HG03439 (cell line): Measurements from ENCODE around the gene TBL3.
A peak's percentile ranks its signal among the peaks of the same experiment; 100 is the strongest.
"Not testable (repeated sequence)": the region's sequence is repeated elsewhere in the genome, so short reads cannot be mapped to it uniquely, and the experiment has no call there.

Experiments used
- ATAC-seq: cut with Tn5 transposase; IDR thresholded peaks from one replicate; pipeline ENCODE4 v1.9.1; 2021; ENCODE audit warnings: mild to moderate bottlenecking, moderate library complexity; ENCODE audit not compliant: unreplicated experiment

Gene TBL3

GRCh38 chr16:1998852-1999801 lies 27.3 kb downstream of the TBL3 start:
- no peak for ATAC-seq

- no peak for ATAC-seq
These were observed 28.1 kb downstream of the TBL3 start for GRCh38 chr16:1999866-2000514.

DNA sequence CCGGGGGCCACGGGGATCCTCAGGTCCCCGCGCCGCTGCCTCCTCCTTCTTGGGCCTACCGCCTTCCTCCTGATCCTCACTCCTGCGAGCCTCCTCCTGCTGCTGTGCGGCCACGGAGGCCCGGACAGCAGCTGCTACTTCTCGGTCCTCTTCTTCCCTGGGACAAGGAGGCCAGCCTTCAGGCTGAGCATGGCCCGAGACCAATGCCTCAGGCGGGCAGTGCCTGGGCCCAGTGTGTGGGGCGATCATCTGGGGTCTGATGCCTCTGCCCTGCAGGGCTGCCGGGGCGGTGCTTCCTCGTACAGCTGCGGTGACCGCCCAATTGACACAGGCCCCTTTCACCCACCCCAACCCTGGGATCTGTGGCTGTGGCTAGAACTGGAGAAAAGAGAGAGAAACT lies 29.2 kb downstream of the TBL3 start:
- ATAC-seq, result no peak

DNA sequence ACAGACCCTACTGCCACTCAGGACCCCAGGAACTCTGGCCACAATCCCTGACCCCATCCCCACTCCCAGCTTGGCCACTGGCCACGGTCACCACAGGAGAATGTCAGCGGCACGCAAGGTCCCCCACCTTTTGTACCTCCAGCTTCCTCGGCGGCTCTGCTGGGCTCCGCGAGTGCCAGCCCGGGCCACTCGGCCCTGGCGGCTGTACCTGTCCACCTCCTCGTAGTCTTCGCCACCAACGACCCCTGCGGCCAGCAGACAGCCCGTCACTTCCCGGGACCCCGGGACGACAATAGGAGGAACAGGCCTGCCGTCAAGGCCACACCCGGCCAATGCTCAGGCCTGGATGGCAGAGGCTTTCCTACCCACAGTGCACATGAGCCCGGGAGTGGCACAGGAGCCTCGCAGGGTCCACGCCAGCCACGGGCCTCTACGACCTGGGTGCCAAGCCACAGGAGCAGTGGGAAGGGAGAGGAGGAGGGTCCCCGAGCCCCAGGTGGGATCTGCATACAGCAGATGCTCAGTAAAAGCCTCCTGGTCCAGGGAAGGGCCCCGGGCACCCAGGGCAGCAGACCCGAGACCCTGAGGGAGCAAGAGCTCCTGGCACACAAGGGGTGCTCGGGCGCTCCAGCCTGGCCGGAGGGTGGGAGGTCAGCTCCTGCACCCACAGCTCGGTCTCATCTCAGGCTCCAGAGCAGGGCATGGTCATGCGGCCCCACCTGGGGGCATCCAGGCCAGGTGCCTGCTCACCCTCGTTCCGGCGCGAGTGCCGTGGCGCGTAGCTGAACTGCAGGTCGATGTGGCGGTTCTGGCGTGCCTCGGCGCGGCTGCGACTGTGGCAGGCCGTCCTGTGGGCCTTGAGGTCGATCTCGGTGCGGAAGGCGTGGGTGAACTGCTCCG lies 29.9 kb downstream of the TBL3 start:
- ATAC-seq, result no peak

- no peak for ATAC-seq
These were observed 30.8 kb downstream of the TBL3 start for GRCh38 chr16:2002406-2003230.

GRCh38 chr16:2003231-2003826 lies 31.5 kb downstream of the TBL3 start:
- no peak for ATAC-seq

- ATAC-seq, result peak; percentile 59
These were observed 32.2 kb downstream of the TBL3 start for GRCh38 chr16:2003827-2004641.

DNA sequence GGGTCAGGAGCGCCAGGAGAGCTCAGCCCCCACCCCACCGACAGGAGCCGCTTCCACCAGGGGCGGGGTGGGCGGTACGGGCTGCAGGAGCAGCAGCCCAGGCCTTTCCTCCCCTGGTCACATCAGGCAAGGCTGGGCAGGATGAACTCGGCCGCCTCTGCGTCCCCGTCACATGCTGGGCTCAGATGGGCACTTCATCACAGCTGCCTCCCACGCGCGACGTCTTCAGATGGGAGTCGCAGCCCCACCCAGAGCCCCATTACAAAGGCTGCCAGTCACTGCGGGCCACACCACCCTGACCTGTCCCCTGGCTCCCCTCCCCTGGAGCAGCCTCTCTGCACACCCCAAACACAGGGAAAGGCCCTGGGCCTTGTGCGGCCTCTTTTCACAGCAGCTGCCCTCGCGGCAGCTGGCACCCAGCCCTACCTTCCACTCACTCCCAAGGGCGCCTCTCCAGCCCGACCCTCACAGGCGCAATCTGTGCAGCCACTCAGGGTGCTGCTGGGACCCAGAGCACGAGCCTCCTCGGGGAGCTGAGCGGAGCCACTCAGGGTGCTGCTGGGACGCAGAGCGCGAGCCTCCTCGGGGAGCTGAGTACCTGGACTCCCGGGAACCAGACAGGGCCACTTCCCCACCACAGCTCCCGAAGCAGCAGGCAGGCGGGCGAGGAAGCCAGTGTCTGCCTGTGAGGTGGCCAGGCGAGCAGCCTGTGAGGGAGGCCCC lies 33.1 kb downstream of the TBL3 start:
- ATAC-seq, result no peak

- ATAC-seq, result no peak
These were observed 33.8 kb downstream of the TBL3 start for GRCh38 chr16:2005646-2006045.

GRCh38 chr16:2006317-2006716 lies 34.5 kb downstream of the TBL3 start:
- ATAC-seq, result no peak

DNA sequence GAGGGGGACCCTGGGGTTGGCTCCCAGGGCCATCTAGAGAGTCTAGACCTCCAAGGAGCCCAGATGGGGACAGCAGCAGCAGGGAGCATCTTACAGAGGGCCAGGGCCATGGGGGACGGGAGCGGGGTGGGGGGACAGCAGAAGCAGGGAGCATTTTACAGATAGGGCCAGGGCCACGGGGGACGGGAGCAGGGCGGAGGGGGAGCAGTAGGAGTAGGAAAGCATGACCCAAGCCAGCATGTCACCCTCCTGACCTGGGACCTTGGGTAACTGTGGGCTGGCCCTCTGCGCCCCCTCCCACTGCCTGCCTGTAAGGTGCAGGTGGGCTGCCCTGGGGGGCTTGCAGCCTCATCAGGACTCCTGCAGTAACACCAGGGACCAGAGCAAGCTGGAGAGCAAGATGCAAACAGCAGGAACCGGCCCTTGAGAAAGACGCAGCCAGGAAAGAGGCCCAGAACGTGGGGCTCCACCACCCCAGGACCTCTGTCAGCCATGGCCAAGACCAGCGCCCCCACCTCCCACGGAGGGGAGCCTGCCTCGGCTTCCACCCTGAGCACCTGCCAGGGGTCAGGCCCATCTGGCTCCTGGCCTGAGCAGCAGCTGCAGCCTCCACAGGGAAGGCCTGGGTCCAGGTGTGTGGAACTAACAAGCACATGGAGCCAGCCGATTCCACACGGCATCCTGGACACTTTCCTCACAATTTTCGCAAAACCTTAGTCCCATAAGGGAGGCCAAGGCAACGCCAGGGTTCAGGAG lies 35.4 kb downstream of the TBL3 start:
- ATAC-seq, result no peak

- ATAC-seq, result no peak
These were observed 36.2 kb downstream of the TBL3 start for GRCh38 chr16:2008009-2008526.

GRCh38 chr16:2008631-2009163 lies 36.8 kb downstream of the TBL3 start:
- no peak for ATAC-seq

- ATAC-seq, result peak; percentile 33
These were observed 37.4 kb downstream of the TBL3 start for GRCh38 chr16:2009164-2009711.

- peak; percentile 73 for ATAC-seq
These were observed 38.1 kb downstream of the TBL3 start, which contains the start of gene ZNF598 for GRCh38 chr16:2009791-2010510. ZNF598 (minus strand) TSS chr16:2009821.

- ATAC-seq, result not testable (repeated sequence)
These were observed 39.9 kb downstream of the TBL3 start for GRCh38 chr16:2011726-2012125.
